Measurements from ENCODE around the gene PROSER2.

PROSER2 gene

DNA sequence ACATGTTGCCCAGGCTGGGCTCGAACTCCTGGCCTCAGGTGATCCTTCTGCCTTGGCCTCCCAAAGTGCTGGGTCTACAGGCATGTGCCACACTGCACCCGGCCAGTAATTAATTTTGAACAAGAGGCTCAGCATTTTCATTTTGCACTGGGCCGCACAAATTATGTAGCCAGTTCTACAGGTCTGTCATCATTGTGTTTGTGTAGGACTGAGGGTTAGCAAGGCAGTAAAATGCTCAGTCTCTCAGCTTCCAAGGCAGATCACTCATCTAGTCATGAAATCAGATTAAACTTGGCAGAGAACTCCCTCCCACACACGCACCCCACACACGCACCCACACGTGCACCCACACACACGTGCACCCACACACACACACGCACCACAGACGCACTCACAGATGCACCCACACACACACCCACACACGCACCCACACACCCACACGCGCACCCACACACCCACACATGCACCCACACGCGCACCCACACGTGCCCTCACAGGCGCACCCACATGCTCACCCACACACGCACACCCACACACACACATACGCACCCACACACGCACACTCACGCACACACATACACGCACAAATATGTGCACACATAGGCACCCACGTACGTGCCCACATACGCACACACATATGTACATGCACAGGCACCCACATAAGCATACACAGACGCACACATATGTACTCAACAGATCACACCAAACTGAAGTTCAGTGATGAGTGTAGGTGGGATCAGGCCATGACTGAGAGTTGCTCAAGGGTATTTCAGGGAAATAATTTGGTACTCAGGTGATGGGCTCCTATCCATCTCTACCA lies 27.8 kb upstream of the PROSER2 start:
- H3K27ac ChIP-seq, result no peak overlapping the region
- TF ChIP-seq, protein P1, sequence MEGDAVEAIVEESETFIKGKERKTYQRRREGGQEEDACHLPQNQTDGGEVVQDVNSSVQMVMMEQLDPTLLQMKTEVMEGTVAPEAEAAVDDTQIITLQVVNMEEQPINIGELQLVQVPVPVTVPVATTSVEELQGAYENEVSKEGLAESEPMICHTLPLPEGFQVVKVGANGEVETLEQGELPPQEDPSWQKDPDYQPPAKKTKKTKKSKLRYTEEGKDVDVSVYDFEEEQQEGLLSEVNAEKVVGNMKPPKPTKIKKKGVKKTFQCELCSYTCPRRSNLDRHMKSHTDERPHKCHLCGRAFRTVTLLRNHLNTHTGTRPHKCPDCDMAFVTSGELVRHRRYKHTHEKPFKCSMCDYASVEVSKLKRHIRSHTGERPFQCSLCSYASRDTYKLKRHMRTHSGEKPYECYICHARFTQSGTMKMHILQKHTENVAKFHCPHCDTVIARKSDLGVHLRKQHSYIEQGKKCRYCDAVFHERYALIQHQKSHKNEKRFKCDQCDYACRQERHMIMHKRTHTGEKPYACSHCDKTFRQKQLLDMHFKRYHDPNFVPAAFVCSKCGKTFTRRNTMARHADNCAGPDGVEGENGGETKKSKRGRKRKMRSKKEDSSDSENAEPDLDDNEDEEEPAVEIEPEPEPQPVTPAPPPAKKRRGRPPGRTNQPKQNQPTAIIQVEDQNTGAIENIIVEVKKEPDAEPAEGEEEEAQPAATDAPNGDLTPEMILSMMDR (conservative IDR thresholded peaks at IDR 0.05), result no peak

DNA sequence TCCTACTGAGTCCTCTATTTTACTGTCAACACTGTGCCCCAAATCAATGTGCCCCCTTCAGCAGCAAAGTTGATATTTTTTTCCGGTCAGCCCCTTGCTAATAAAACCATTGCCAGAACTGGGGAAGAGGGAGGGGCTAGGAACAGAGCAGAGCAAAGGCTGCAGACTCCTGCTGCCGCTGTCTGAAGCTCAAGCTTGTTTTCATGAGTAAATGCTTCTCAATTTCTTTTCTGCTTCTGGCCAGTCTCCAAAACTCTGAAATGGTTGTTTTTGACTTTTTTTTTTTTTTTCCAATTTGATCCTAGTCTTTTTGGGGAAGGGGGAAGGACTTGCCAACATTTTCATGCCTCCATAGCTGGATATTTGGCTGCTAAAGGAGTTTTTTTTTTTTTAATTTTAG lies 26.7 kb upstream of the PROSER2 start:
- TF ChIP-seq, protein P1 (conservative IDR thresholded peaks at IDR 0.05), result no peak
- H3K27ac ChIP-seq, result no peak overlapping the region

DNA sequence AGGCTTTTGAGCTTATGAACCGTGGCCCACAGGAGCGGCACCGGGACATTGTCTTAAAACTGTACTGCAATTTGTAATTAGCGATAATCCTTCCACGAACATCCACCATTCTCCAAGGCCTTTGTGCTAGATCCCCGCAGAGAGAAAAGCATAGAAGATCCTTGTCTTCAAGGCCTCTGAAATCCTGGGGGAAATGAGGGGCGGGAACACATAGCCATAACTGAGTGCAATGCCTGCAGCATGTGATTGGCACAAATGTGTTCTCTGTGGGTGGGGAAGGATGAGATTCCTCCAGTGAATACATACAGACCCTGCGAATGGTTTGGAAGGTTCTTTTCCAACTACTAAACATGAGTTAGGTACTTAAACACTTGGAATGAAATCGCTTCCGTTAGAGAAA lies 25.9 kb upstream of the PROSER2 start:
- H3K27ac ChIP-seq, result no peak overlapping the region
- TF ChIP-seq, protein P1 (conservative IDR thresholded peaks at IDR 0.05), result no peak

DNA sequence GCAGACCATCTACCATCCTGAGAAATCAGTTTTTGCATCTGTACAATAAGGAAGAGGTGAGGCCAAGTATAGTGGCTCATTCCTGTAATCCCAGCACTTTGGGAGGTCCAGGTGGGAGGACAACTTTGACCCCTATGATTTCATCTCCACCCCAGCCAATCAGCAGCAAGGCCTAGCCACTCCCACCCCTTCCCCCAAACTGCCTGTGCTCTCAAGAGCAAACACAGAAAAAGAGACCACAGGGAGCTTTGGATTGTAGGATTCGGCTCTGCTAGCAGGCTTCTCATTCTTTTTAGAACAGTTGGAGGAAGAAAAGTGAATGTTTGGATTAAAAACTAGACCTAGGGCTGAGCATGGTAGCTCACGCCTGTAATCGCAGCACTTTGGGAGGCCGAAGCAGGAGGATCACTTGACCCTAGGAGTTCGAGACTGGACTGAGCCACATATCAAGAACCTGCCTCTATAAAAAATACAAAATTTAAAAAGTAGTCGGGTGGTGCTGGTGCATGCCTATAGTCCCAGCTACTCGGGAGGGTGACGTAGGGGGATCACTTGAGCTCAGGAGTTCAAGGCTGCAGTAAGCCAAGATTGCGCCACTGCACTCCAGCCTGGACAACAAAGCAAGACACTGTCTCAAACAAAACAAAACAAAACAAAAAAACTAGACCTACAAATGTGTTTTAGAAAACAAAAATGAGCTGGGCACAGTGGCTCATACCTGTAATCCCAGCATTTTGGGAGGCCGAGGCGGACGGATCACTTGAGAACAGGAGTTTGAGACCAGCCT lies 25.1 kb upstream of the PROSER2 start:
- H3K27ac ChIP-seq, result peak overlapping the region; percentile 34; the same call in 1 of the 2 replicates
- TF ChIP-seq, protein P1 (conservative IDR thresholded peaks at IDR 0.05), result no peak

DNA sequence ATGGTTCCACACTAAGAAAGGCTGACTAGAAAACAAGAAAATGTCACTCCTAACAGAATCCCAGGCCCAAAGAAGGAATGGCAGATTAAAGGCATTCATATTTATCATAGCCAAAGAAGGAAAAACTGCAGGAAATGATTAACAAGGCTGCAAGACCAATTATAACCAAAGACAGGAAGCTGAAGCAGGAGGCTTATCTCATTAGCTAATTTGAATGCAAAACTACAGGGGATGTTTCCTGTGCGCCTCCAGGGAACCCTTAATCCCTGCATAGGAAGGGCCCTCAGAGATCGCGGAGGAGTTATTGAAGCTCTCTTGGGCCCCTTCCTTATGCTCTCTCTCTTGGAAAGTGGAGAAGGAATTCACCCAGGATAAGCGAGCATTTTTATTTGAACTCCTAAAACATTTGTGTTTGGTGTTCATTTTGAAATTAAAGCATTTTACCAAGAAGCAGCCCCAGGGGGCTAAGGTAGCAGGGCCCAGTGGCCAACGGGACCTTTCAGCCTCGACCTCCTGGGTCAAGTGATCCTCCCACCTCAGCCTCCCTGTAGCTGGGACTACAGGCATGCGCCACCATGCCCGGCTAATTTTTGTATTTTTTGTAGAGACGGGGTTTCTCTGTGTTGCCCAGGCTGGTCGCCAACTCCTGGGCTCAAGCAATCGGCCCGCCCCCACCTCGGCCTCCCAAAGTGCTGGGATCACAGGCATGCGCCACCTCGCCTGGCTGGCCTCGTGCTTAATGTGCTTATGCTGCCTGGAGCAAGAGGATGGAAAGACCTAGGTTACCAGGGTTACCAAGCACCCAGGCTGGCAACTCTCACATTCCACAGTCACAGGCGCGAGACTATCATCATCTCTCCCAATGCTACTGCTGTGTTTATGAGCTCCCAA lies 24.1 kb upstream of the PROSER2 start:
- TF ChIP-seq, protein P1 (conservative IDR thresholded peaks at IDR 0.05), result no peak
- peak overlapping the region; percentile 34 for H3K27ac ChIP-seq

DNA sequence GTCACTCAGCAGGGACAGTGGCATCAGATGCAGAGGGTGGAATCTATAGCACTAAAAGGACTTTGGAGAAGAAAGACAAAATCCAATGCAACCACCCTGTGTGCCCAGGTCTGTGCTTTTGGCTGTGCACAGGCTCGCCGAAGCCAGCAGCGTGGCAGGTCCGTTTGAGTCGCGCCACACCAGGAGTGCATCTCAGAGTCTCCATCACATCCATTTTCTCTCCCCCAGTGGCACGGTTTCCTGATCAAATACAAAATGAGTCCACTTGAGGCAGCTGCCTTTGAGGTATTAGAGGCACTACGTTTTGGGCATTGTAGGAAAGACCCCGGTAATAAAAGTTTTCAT lies 23.4 kb upstream of the PROSER2 start:
- no peak overlapping the region for H3K27ac ChIP-seq
- TF ChIP-seq, protein P1 (conservative IDR thresholded peaks at IDR 0.05), result no peak

DNA sequence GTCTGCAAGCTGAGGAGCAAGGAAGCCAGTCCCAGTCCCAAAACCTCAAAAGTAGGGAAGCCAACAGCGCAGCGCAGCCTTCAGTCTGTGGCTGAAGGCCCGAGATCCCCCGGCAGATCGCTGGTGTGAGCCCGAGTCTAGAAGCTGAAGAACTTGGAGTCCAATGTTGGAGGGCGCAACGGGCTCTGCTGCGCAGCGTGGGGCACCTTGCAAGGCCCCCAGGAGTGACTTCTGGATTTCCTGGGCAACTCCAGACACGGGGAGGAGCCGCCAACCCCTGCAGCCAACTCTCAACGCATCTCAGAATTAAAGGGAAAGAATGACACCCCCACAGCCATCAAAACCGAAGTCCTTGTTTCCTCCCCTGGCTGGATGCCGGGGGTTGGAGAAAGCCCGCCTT lies 18.8 kb upstream of the PROSER2 start:
- TF ChIP-seq, protein P1 (conservative IDR thresholded peaks at IDR 0.05), result no peak
- H3K27ac ChIP-seq, result no peak overlapping the region

All from VCaP (cell line).